Body of pancreas (tissue), 4 donors: ENCODE results near the gene HOXD8.

Experiments
- CTCF ChIP-seq, 7 experiments: fragments of 450-650 bp in 4 of 7; fragments of 200-600 bp in 3 of 7; sonication (generic) in 3 of 7; IDR thresholded peaks; one replicate each; pipeline ENCODE4 v1.5.1; 2016 to 2019; ENCODE audit warnings: antibody characterized with exemption in 7 of 7
- POLR2A ChIP-seq, 3 donors: fragments of 450-650 bp; IDR thresholded peaks; one replicate each; pipeline ENCODE4 v1.6.1; 2016; ENCODE audit warnings: antibody characterized with exemption in 3 of 3, mild to moderate bottlenecking in 2 of 3

GRCh38 chr2:176149481-176149938, 20.0 kb downstream of the HOXD8 start:
- TF ChIP-seq CTCF (IDR thresholded peaks at IDR 0.05): no peak
- no peak for TF ChIP-seq POLR2A (IDR thresholded peaks at IDR 0.05)
